Nucleus accumbens (tissue), 56 donors: ENCODE measurements around the gene FHOD3.

Experiments used
- DNase-seq, 56 donors: peaks; one replicate each; lab custom pipeline; 2025; lab: John Stamatoyannopoulos, UW

Gene FHOD3

DNA sequence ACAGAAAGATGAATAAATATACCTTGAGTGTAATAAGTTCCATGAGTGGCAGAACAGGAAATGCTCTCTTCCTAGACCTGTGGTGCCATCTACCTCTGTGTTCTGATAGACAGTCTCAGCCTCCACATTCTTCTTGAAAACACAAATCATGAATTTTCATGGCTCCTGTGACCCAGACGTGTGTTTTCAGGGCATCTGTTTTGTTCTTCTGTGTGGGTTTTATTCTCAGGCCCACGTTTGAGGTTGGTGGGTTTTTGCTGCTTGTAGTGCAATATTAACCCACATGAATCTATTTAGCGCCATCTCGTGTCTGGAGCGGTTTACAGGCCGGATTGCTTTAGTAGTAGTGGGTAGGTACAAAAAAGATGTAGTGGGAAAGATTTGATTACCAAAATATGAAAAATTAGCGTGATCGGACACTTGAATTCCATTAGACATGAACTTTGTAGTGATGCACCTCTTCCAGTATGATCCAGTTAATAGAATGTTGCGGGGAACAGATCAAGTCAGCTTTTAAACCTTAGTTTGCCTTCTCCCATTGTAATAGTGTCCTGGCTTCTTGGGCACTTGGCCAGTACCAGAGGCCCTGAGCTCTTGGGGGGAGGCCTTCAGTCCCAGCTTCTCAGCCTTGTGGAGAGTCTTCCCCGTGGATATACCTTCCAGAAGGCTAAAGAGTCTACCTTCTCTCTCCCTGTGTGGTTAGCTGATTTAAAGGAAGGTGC is 274.8 kb downstream of the FHOD3 start:
- DNase-seq: peak in 27 of 56 donors; percentile 6 to 73 (median 23)

DNA sequence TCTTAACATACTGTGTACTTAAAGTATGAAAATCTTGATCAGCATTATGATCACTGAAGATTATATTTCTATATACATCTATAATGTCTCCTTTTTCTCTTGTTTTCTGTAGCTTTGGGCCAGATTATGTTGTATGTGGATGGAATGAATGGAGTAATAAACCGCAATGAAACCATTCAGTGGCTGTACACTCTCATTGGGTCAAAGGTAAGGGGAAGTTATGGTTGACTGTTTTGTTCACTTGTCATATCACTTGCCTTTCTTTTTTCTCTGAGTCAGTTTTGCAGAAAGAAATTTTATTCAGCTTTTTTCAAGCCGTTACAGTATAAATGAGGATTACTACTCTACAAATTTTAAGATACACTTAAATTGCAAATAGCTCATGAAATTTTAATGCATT is 278.8 kb downstream of the FHOD3 start:
- DNase-seq: no peak

DNA sequence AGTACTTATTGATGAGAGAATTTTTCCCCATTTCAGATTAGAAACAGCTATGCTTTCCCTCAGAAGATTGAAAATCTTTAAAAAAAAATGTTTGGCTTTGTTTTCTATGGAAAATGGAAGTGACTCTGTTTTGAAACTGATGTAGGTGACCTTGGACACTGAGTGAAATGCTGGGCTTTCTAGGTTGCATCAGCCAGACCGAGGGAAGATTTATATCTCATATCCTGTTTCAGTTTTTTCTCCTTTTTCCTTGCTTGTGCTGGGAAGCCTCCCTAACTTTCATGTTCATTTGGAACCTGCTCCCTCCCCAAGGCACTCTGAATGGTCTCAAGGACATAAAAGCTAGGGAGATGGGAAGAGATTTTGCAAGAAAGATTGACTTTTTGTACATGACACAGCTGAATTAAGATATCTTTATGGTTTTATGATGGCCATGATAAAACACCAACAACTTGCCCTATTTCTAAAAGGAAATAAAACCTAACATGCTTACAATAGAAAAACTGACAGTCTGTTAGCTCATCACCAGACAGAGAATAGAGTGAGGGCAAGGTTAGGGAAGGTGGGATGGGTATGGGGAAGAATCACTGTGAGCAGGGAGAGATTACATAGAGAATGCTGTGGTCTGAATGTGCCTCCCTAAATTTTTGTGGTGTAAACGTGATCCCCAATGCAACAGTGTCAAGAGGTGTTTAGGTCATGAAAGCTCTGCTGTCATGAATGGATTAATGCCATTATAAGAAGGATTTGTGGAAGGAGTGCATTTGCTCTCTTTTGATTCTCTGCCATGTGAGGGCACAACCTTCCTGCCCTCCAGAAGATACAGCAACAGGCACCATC is 281.6 kb downstream of the FHOD3 start:
- DNase-seq: no peak

DNA sequence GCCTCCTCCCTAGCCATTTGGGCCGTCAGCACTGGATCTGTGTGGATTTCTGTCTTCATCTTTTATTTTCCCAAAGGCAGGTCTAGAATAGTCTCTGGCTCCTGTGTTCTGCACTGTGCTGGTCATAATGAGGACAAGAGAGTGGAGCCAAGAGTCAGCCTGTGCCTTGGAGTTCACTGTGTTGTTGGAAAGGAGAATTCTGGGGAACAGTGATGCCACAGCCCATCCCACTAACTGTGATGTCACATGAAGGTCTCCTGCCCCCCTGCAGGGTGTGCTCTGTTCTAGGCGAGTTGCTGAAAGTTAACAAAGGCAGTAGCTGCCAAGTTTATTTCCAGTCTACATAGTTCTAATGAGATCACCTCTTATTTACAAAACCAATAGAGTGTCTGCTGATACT is 282.8 kb downstream of the FHOD3 start:
- DNase-seq: peak in 3 of 56 donors; percentile 5 to 17 (median 9)

DNA sequence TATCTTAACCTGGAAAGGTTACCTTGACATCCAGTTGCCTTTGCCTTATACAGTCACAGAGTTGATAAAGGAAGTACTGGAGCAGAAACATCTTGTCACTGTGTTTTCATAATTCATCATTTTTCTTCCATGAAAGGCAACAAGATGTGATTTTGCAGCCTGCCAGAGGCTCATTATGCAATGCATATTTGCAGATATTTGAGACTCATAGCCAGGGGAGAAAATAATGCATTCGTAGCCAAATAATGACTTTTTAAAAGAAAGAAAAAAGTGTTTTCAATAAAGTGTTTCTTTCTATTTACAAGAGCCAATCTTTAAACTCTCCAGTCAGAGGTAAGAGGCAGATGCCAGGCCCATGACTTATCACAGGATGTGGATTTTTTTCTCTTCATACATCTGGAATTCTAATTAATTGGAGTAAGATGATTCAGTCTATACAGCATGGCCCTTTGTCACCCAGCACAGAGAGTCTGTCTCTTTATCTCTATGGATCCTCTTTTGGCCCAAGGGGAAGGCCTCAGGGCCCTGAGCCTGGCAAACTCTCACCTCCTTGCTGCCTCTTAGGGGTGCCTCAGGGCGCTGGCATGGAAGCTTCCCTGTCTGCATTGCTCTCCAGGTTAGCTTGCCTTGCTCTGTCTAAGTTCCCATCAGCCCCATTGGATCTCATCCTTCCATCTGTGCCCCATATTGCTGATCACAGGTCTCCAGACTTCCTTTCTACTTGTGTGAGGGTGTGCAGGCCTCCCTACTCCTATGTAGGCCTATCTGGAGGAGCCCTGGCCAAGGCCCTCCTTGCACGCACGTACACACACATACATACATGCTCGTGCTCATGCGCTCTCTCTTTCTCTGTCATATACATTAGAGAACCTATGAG is 283.6 kb downstream of the FHOD3 start:
- no peak for DNase-seq

DNA sequence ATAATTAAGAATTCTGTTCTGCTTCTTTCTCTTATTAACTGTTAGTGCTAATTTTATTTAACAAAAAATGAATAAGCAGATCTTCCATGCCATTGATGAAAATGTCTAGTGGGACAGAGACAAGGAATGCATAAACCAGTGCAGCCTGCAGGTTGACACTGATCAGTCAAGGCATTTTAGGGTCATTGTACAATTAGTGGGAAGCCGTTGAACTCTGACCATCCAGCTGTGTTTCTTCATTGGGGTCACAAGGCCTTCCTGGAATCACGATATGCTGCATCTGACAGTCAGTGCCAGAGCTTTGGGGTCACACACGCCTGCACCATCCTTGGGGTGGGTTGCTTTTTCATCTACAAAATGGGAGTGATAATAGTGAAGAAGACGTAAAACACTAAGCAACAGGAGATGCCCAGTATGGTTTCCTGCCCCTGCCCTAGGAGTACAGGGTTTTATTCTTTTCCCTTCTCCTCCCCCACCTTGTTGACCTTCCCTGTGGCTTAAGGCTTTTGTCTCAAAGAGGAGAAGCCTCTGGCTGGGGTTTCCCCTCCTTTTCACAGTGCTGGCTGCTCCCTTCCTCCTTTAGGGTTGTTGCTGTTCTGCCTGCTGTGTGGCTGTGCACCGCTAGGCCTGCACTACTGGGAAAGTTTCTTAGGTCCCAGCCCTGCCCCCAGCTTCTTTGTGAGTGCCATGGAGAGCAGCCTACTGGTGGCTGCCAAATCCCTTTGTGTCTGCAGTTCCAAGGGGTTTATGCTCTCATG is 285.7 kb downstream of the FHOD3 start:
- DNase-seq: peak in 5 of 56 donors; percentile 3 to 13 (median 7)

DNA sequence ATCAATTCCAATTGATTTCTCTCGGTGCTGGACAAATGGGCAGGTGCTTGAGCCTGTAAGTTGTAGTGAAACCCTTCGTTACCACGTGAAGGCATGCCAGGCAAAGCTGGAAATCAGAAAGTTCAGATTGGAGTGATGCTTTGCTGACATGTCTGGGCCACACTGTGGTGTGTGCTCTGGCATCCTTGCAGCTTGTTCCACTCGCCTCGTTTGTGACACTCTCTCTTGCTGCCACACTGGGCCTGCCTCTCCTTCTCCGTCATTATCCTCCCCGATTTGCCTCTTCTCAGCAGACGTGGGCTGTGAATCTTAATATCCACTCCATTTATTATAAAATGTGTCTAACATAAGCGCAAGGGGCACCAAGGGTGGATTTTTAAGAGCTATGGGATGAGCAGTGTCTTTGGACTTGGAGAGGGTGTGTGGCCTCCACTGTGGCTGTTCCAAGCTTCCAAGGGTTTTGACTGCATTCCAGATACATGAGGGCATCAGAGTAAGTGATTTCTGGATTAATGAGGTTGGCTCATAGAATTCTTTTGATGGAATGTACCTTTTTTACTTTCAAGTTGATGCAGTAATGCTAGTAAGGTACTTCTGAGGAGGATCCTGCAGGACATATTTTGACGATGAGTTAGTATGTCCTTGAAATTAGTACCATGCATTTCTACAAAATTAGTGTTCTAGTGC is 292.5 kb downstream of the FHOD3 start:
- no peak for DNase-seq

DNA sequence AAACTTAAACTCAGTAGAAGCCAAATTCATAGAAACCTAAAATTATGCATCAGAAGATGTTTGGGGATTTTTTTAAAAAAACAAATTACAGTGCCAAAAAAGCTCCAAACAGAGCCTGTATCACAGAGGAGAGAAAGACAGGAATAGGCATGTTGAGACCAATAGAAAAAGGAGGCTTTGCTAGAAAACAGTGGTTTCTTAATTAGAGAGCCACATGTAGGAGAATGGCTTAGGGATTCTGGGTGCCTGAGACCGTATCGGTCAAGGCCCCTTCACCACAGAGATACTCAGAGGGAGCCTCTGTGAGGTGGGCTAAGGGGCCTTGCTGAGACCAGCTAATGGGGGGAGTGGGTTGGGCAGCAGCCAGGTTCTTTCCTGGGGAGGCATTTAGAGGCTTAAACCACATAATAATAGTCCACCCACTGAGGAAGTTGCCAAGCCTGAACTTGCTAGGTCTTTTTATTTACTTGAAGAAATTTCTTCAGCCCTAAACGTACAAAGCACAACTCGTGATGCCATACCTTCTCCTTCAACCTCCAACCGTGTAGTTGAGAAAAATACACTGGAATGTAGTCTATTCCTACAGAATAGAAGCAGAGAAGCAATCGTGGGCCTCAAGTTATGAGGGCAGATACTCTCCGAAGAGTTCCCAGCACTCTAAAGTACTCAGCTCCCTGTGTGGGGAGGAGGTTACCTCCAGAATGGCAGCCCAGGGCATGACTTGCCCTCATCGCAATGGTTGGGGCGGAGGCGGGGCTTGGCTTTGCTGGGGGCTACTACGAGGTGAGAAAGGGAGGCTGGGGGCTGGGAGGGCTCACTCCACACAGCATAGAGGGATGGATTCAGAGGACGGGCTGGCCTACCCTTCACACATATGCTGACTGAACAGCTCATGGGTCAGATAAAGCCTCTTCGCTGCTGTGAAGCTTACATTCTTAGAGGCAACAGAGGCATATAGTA is 293.4 kb downstream of the FHOD3 start:
- DNase-seq: no peak

DNA sequence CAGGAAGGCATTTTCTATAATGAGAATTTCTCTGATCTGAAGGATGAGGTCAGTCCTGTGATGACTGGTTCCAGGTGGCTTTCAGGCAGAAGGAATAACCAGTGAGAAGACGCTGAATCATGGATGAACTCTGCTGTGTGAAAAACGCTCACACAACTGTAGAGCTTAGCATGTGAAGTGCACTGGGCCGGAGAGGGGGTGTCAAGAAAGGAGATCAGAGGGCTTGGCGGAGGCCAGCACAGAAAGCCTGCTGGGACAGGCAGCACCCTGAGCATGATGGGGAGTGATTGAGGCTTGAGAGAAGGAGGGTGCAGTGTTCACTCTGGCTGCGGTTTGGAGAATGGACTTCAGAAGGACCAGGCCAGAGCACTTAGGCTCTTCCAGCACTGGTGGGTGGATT is 294.8 kb downstream of the FHOD3 start:
- DNase-seq: no peak

DNA sequence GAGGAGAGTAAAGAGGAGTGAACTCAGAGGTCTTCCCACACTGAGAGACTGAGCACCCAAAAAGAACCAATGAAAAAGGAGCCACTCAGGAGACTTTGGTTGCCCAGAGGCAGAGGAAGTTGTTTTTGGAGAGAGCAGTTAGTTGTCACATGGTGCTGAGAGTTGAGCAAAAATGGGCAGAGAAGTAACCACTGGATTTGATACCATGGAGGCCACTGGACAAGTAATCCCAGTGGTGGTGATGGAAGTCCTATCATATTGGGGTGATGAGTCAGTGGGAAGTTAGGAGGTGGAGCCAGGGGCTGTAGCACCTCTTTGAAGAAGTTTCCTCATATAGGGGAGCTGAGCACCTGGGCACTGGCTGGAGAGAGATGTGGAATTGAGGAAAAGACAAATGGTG is 295.5 kb downstream of the FHOD3 start:
- no peak for DNase-seq

DNA sequence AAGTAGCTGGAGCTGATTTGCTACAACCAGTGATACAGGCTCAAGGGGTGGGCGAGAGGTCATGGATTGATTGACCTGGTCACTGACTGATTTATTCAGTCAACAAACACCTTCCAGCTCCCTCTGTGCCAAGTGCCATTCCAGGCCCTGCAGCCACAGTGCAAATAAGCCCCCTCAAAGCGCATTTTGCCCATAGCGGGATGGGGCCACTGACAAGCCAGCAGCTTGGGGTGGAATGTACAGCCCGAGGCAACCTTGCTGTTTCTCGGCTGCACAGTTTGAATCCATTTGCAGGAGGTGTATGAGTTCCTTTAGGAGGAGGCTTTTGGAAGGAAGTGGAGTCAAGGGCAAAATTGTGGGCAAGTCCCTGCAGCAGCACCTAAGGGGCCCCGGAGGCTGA is 296.1 kb downstream of the FHOD3 start:
- DNase-seq: no peak

DNA sequence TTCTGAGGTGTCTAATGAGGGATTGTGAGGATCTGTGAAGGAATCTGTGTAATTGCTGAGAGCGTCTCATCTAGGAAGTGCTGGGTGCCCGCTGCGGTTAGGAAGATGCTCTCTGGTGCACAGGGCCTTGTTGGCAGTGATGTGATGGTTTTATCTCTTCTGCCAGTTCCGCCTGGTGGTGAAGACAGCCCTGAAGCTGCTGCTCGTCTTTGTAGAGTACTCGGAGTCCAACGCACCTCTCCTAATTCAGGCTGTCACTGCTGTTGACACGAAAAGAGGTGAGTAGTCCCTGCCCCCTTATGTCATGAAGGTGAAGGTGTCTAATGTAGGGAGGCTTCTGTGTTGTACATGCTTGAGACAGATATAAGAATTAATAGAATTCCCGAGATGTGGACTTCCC is 297.1 kb downstream of the FHOD3 start:
- DNase-seq: no peak

DNA sequence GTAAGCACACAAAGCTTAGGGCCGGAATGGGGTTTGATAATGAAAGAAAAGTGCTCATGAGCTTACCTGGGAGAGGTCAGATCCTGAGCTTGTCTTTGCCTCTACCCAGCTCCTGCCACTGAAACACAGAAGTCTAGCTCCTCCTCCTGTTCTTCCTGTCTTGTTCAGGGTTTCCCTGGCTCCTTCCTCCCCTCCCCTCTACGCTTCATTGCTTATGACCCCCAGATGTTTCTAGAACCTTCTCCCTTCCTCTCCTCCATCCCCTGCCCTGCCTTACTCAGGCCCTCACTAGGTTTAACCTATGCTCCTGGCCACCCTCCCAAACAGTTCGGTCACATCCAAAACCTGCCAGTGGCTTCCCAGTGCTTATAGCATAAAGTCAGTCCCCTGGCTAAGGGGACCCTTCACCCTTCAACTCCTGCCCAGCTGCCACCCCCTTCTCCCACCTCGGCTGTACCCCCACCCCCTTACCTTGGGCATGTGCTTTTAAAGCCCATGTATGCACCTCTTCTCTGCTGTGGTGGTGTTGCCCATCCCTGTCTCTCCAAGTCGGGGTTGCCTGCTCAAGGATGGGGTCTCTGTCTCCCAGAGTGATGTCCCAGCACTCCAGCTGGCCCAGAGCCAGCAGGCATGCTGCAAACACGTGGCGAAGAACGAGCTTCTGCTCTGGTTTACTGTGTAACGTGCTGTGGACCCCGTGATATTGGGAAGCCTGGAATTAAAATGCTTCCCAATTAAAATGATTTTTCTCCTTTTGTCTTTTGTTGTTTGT is 297.7 kb downstream of the FHOD3 start:
- no peak for DNase-seq

DNA sequence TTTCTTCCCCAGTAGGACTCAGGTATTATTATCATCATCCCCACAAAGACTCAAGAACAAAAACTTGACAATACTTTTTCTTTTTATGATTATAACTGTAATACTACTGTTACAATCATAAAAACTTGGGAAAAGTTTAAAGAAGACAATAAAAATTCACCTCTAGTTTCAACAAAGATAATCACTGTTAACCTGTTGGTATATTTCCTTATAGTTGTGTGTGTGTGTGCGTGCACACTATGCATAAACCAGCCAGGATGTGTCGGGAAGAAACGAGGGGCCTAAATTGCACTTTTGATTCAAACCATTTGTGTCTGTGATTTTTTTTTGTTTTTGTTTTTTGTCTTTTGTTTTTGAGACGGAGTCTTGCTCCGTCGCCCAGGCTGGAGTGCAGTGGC is 298.3 kb downstream of the FHOD3 start:
- no peak for DNase-seq

DNA sequence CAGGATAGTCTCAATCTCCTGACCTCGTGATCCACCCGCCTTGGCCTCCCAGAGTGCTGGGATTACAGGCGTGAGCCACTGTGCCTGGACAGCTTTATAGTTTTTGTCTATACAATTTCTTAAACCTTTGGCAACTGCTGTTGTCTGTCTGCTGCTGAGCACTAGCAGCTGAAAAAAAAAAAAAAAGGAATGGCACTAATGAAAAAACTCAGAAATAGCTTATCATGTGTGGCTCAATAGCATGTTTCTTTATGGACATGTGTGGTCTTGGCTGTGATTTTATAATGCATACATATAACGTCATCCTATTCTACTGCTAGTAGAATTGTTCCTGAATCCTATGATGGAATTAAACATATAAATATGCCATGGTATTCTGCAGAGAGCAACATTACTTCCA is 300.1 kb downstream of the FHOD3 start:
- no peak for DNase-seq

DNA sequence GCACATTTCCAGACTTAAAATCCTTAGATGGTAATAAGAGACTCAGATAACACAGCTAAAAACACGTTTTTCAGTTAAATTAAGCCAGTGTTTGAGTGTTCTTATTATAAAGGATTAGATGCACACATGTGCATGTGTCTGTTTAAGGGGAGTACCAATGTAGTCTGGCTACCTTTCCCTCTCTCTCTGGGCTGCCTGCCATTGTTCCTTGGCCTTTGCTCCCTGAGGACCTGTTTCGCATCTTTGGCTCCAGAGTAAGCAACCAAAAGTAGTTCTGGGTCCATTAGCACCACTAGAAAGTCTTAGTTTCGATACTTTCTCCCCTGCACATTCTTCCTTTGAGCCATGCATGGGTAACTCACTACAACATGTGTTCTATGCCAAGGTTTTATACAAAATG is 303.0 kb downstream of the FHOD3 start:
- no peak for DNase-seq

DNA sequence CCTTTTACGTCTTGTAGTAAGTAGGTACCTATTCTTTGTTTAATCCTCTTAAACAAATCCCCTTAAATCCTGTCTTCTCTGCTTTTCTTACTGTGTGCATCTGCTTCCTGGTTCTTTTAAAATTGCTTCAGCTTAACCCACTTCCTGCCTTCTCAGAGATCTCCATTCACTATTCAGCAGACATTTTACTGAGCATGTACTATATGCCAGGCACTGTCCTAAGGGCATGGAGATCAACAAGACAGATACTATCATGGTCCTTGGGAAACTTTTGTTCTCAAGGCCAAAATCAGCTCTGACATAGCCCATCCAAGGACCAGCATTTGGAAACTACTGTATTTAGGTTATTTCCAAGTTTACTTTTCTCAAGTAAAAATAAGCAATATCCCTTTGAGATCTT is 303.8 kb downstream of the FHOD3 start:
- DNase-seq: no peak

DNA sequence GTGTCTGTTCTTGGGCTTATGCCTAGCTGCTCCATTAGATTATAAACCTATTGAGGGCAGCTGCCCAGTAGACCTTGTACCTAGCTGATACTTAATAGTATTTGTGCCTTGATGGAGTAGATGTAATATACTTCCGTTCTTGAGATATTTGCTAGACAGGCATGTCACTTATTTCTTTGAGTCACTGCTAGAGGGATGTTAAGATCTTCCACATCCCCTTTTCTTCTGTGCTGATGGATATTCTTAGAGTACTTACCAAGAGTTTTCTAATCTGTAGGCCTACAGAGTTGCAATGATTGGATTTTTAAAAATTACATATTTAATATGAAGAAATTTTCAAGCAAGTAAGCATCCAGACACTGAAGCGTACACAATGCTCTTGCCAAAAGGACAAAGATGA is 304.6 kb downstream of the FHOD3 start:
- no peak for DNase-seq
